ENCODE results near the gene ASXL2.

GRCh38 chr2:25684577-25685473 is 193.5 kb downstream of the ASXL2 start:
- TF ChIP-seq CTCF (conservative IDR thresholded peaks at IDR 0.05; ENCODE audit: low read depth, low read length) = no peak
- TF ChIP-seq EZH2 (IDR thresholded peaks at IDR 0.05; ENCODE audit: borderline replicate concordance, low read depth, low read length, poor library complexity, severe bottlenecking) = no peak
